Testis (tissue), 3 donors: ENCODE data around the gene TGIF1. TPM values are rescaled to one million over a fixed set of nuclear protein-coding genes. Genes with fewer than 3 reads are reported as not detected.

Experiments used
- DNase-seq: peaks from one replicate; pipeline ENCODE4 v3.0.0-alpha.2; 2019
- H3K27ac ChIP-seq, 2 donors: fragments of 200-600 bp; sonication (generic); one replicate each; pipeline ENCODE4 v1.5.1; 2019
- H3K27me3 ChIP-seq: fragments of 200-600 bp; sonication (generic); one replicate; pipeline ENCODE4 v1.5.1; 2019
- H3K36me3 ChIP-seq: fragments of 200-600 bp; sonication (generic); one replicate; pipeline ENCODE4 v1.5.1; 2017; ENCODE audit warnings: low read depth; ENCODE audit errors: missing control alignments
- H3K4me1 ChIP-seq: fragments of 200-600 bp; sonication (generic); one replicate; pipeline ENCODE4 v1.5.1; 2019
- H3K4me3 ChIP-seq, 2 donors: fragments of 200-600 bp; sonication (generic); one replicate each; pipeline ENCODE4 v1.5.1; 2017 to 2019
- H3K9me3 ChIP-seq: fragments of 200-600 bp; sonication (generic); one replicate; pipeline ENCODE4 v1.5.1; 2017
- CTCF ChIP-seq, 3 experiments: fragments of 450-650 bp in 2 of 3; fragments of 200-600 bp in 1 of 3; sonication (generic) in 1 of 3; IDR thresholded peaks; one replicate each; pipeline ENCODE4 v1.5.1; 2016 to 2019; ENCODE audit warnings: antibody characterized with exemption in 3 of 3, mild to moderate bottlenecking in 2 of 3, moderate library complexity in 1 of 3
- POLR2A ChIP-seq: fragments of 450-650 bp; IDR thresholded peaks from one replicate; pipeline ENCODE4 v1.6.1; 2017; ENCODE audit warnings: antibody characterized with exemption, mild to moderate bottlenecking, moderate library complexity
- WGBS, 2 donors: methylation state at CpG; one replicate each; pipeline ENCODE4 v1.1.5; 2018; 5-methylcytosine and 5-hydroxymethylcytosine counted together
- intact Hi-C: fragments of 100-400 bp; cut with DNase I; formaldehyde crosslinking; loops from one replicate; pipeline ENCODE4 v1.15.1; 2023; ENCODE audit warnings: low total_unique reads
- polyA plus RNA-seq: library from polyadenylated mRNA; stranded (reverse); fragments of 350-450 nt; fragmentation: Illumina TruSeq; extraction: RNeasy Lipid Tissue Mini Kit (QIAGEN cat#74804); gene quantifications from one replicate; pipeline ENCODE4 v1.2.3, GENCODE V29; 2014; ENCODE audit warnings: low read depth, low replicate concordance; ENCODE audit not compliant: insufficient read depth
- total RNA-seq, 2 donors: library from RNA; depleted of rRNA; stranded (reverse); fragments of >200 nt; gene quantifications; one replicate each; pipeline ENCODE4 v1.2.3, GENCODE V29; 2016

The TGIF1 gene
- total and polyA plus RNA-seq, 3 donors from 2014 or later, result 56.1 to 117 (median 66.6) TPM

GRCh38 chr18:3482258-3482657 is 32.3 kb downstream of the TGIF1 start:
- no peak for DNase-seq
- Histone ChIP-seq H3K9me3 (no peaks in the 10 kb centered on the region), H3K4me1 (no peaks in the 10 kb centered on the region), H3K36me3 (no peaks in the 10 kb centered on the region), H3K27me3 (no peaks in the 10 kb centered on the region), H3K4me3 (no peak overlapping the region), H3K27ac (no peak overlapping the region)
- TF ChIP-seq CTCF (IDR thresholded peaks at IDR 0.05) (no peak), POLR2A (no peak)
- 84 to 85% methylated on average over 3 of the region's 3 CpGs for WGBS, 2 donors
- intact Hi-C loops, result no loop called here

GRCh38 chr18:3485153-3486149 is 35.5 kb downstream of the TGIF1 start:
- TF ChIP-seq CTCF (IDR thresholded peaks at IDR 0.05), result no peak
- TF ChIP-seq POLR2A, result no peak
- Histone ChIP-seq H3K4me1 (no peaks in the 10 kb centered on the region), H3K27ac (no peak overlapping the region), H3K9me3 (no peaks in the 10 kb centered on the region), H3K4me3 (no peak overlapping the region), H3K27me3 (no peaks in the 10 kb centered on the region), H3K36me3 (no peaks in the 10 kb centered on the region)
- intact Hi-C loops, result no loop called here
- 79 to 83% methylated on average over 9 of the region's 9 CpGs for WGBS, 2 donors
- no peak for DNase-seq

GRCh38 chr18:3486512-3486911 is 36.5 kb downstream of the TGIF1 start:
- no peak overlapping the region for H3K4me3 ChIP-seq
- H3K36me3 ChIP-seq, result no peaks in the 10 kb centered on the region
- no peaks in the 10 kb centered on the region for H3K4me1 ChIP-seq
- H3K9me3 ChIP-seq, result no peaks in the 10 kb centered on the region
- no peak overlapping the region for H3K27ac ChIP-seq
- 50 to 68% methylated on average over 7 of the region's 7 CpGs for WGBS, 2 donors
- TF ChIP-seq CTCF (IDR thresholded peaks at IDR 0.05) (no peak), POLR2A (no peak)
- intact Hi-C loops, result no loop called here
- DNase-seq, result no peak
- no peaks in the 10 kb centered on the region for H3K27me3 ChIP-seq

GRCh38 chr18:3489462-3489861 is 39.5 kb downstream of the TGIF1 start:
- no peak overlapping the region for H3K27ac ChIP-seq
- no peaks in the 10 kb centered on the region for H3K9me3 ChIP-seq
- H3K4me1 ChIP-seq, result no peaks in the 10 kb centered on the region
- no peak for DNase-seq
- WGBS, 2 donors, result 83 to 92% methylated on average over 6 of the region's 6 CpGs
- H3K27me3 ChIP-seq, result no peaks in the 10 kb centered on the region
- intact Hi-C loops, result no loop called here
- no peaks in the 10 kb centered on the region for H3K36me3 ChIP-seq
- TF ChIP-seq POLR2A, result no peak
- no peak for TF ChIP-seq CTCF (IDR thresholded peaks at IDR 0.05)
- H3K4me3 ChIP-seq, result no peak overlapping the region
